Esophagus squamous epithelium (tissue), 5 donors: Measurements from ENCODE around the gene ASF1A. TPM values are rescaled to one million over a fixed set of nuclear protein-coding genes. Genes with fewer than 3 reads are reported as not detected.

Experiments used
- DNase-seq: peaks from one replicate; lab custom pipeline; 2025; lab: John Stamatoyannopoulos, UW
- H3K27ac ChIP-seq, 4 donors: fragments of 200-600 bp; sonication (generic); one replicate each; pipeline ENCODE4 v1.5.1; 2016 to 2019; ENCODE audit warnings: mild to moderate bottlenecking in 1 of 4
- H3K27me3 ChIP-seq, 4 donors: fragments of 200-600 bp; sonication (generic); 1 replicate in 3 of 4; 2 replicates in 1 of 4; pipeline versions ENCODE4 v1.5.1 to v1.6.0; 2017 to 2021; ENCODE audit warnings: antibody characterized with exemption in 1 of 4
- H3K36me3 ChIP-seq, 3 donors: fragments of 200-600 bp; sonication (generic); one replicate each; pipeline ENCODE4 v1.5.1; 2016 to 2019
- H3K4me1 ChIP-seq, 3 donors: fragments of 200-600 bp; sonication (generic); one replicate each; pipeline ENCODE4 v1.5.1; 2017 to 2019
- H3K4me3 ChIP-seq, 4 donors: fragments of 200-600 bp; sonication (generic); 1 replicate in 3 of 4; 2 replicates in 1 of 4; pipeline ENCODE4 v1.5.1; 2016 to 2019; ENCODE audit warnings: mild to moderate bottlenecking in 2 of 4, moderate library complexity in 1 of 4
- H3K9me3 ChIP-seq, 3 donors: fragments of 200-600 bp; sonication (generic); one replicate each; pipeline ENCODE4 v1.5.1; 2016 to 2019
- POLR2A ChIP-seq, 4 donors: fragments of 450-650 bp; IDR thresholded peaks; one replicate each; pipeline ENCODE4 v1.6.1; 2017; ENCODE audit warnings: antibody characterized with exemption in 4 of 4, mild to moderate bottlenecking in 4 of 4, moderate library complexity in 3 of 4
- WGBS, 2 donors: methylation state at CpG; one replicate each; pipeline ENCODE4 v1.1.5; 2018; 5-methylcytosine and 5-hydroxymethylcytosine counted together
- intact Hi-C: fragments of 100-400 bp; cut with DNase I; formaldehyde crosslinking; loops from one replicate; pipeline ENCODE4 v1.15.0; 2022
- total RNA-seq, 4 donors: library from RNA; depleted of rRNA; stranded (reverse); fragments of >200 nt; gene quantifications; one replicate each; pipeline ENCODE4 v1.1.0, GENCODE V29; 2016
- TF ChIP-seq, protein P1 (sequence below), 6 experiments: fragments of 450-650 bp in 4 of 6; fragments of 200-600 bp in 2 of 6; sonication (generic) in 2 of 6; IDR thresholded peaks; one replicate each; pipeline ENCODE4 v1.5.1; 2016 to 2019; ENCODE audit warnings: antibody characterized with exemption in 6 of 6, mild to moderate bottlenecking in 4 of 6, moderate library complexity in 4 of 6
- donor health status: DM: yes; HTN: yes; CAD: no.

Gene ASF1A
- total RNA-seq, 4 donors from 2014 or later, result 10.0 to 16.5 (median 11.9) TPM

DNA sequence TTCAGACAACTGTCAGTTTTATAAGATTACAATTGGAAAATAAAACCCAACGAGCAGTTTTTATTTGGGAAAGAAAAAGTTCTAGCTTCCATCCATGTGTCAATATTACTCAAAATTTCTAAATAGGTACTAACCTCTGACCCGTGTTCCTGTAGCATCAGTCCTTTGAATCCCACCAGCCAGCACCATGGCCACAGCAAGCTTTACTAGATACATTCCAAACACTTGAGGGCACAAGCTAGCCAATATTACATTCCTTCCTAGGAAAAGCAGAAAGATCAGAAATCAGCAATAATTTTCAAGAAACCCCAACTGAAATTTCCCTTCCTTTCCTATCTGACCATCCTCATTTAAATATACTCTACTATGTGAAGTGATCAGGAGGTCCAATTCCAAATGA is 19.2 kb downstream of the ASF1A start:
- intact Hi-C loops, result no loop called here
- no peaks in the 10 kb centered on the region for H3K9me3 ChIP-seq
- no peak for DNase-seq
- no peak overlapping the region for H3K27ac ChIP-seq
- peaks cover 4 to 96% (median 20%) of the 10 kb centered on the region in 3 donors for H3K36me3 ChIP-seq
- no peaks in the 10 kb centered on the region for H3K4me1 ChIP-seq
- 70 to 85% methylated on average over 2 of the region's 2 CpGs for WGBS, 2 donors
- TF ChIP-seq, protein P1, sequence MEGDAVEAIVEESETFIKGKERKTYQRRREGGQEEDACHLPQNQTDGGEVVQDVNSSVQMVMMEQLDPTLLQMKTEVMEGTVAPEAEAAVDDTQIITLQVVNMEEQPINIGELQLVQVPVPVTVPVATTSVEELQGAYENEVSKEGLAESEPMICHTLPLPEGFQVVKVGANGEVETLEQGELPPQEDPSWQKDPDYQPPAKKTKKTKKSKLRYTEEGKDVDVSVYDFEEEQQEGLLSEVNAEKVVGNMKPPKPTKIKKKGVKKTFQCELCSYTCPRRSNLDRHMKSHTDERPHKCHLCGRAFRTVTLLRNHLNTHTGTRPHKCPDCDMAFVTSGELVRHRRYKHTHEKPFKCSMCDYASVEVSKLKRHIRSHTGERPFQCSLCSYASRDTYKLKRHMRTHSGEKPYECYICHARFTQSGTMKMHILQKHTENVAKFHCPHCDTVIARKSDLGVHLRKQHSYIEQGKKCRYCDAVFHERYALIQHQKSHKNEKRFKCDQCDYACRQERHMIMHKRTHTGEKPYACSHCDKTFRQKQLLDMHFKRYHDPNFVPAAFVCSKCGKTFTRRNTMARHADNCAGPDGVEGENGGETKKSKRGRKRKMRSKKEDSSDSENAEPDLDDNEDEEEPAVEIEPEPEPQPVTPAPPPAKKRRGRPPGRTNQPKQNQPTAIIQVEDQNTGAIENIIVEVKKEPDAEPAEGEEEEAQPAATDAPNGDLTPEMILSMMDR (IDR thresholded peaks at IDR 0.05), result no peak
- no peak for TF ChIP-seq POLR2A (IDR thresholded peaks at IDR 0.05)
- no peak overlapping the region for H3K4me3 ChIP-seq
- H3K27me3 ChIP-seq, result no peaks in the 10 kb centered on the region

DNA sequence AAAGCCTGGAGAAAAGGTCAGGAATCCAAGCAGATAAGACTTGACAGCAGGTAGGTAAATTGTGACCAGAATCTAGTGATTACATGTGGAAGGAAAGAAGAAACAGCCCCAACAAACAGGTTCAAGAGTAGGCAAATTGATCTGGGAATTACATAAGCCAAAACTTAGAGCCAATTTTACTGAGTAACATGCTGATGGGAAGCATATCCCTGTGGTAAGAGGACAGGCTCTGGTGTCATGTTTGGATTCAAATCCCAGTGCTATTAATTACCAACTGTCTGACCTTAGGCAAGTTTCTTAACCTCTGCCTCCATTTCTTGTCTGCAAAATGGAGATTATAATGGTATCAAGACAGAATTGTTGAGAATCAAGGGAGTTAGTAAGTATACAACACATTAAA is 20.6 kb downstream of the ASF1A start:
- H3K9me3 ChIP-seq, result no peaks in the 10 kb centered on the region
- intact Hi-C loops, result no loop called here
- TF ChIP-seq POLR2A (IDR thresholded peaks at IDR 0.05), result no peak
- TF ChIP-seq, protein P1 (IDR thresholded peaks at IDR 0.05), result no peak
- DNase-seq, result no peak
- no peak overlapping the region for H3K27ac ChIP-seq
- H3K4me3 ChIP-seq, result no peak overlapping the region
- H3K27me3 ChIP-seq, result no peaks in the 10 kb centered on the region
- peaks cover 4 to 95% (median 18%) of the 10 kb centered on the region in 3 donors for H3K36me3 ChIP-seq
- no peaks in the 10 kb centered on the region for H3K4me1 ChIP-seq

DNA sequence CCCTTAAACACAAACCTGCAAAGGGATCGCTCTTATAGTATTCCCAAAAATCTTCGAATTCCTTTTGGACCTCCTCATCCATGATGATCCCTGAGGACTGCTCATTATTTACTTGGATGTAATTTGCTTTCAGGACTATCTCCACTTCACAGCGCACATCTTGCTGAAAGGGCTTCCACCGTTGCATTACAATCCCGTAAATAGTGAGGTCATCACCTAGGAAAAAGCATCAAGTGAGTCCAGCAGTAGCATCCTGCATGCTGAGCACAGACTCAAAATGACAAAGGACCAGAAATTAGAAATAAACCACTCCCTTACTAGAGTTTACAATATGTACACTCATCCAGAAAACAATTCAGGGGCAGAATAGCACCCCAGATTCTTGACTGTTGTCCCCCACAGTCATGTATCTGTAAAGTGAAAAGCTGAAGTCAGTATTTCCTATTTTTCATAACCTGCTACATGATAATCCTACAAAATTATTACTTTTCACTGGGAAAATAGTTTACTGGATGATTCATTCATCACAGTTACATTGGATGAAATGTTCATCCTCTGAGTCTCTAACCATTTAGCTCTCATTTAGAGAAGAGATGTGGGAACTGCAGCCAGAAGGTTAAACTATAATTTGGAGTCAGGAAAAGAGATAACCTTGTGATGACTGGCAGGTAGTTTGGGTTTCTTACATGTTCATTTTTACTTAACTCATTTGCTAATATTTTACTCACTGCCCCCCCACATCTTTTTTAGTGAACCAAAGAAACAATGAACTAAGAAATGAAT is 23.8 kb downstream of the ASF1A start:
- no peak for DNase-seq
- Histone ChIP-seq H3K27ac (no peak overlapping the region), H3K4me1 (no peaks in the 10 kb centered on the region), H3K27me3 (no peaks in the 10 kb centered on the region), H3K36me3 (peaks cover 3 to 95% (median 4%) of the 10 kb centered on the region in 3 donors), H3K4me3 (no peak overlapping the region), H3K9me3 (no peaks in the 10 kb centered on the region)
- intact Hi-C loops, result no loop called here
- WGBS, 2 donors, result 90 to 94% methylated on average over 5 of the region's 5 CpGs
- TF ChIP-seq, protein P1 (IDR thresholded peaks at IDR 0.05), result no peak
- no peak for TF ChIP-seq POLR2A (IDR thresholded peaks at IDR 0.05)

DNA sequence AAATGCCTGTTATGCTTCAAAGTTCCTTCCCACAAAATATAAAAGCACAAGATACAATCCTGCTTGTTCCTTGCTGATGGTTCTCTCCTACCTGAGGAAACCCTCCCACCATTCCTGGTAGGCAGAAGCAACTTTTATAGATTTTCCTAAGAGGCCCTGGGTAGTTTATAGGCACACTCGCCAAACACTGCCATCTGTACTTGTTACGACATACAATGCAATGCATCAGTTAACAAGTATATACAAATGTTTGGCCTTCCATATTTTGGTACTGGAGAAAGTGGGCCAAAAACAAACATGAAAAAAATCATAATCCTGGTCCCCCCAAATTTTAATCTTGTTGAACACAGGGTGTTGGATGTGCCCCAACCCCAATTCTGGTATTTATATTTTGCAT is 24.4 kb downstream of the ASF1A start:
- Histone ChIP-seq H3K9me3 (no peaks in the 10 kb centered on the region), H3K4me3 (no peak overlapping the region), H3K4me1 (no peaks in the 10 kb centered on the region), H3K36me3 (peaks cover 4 to 95% (median 7%) of the 10 kb centered on the region in 3 donors), H3K27me3 (no peaks in the 10 kb centered on the region), H3K27ac (no peak overlapping the region)
- DNase-seq, result no peak
- WGBS, 2 donors, result 79 to 90% methylated on average over 2 of the region's 2 CpGs
- TF ChIP-seq, protein P1 (IDR thresholded peaks at IDR 0.05), result no peak
- TF ChIP-seq POLR2A (IDR thresholded peaks at IDR 0.05), result no peak
- intact Hi-C loops, result no loop called here

DNA sequence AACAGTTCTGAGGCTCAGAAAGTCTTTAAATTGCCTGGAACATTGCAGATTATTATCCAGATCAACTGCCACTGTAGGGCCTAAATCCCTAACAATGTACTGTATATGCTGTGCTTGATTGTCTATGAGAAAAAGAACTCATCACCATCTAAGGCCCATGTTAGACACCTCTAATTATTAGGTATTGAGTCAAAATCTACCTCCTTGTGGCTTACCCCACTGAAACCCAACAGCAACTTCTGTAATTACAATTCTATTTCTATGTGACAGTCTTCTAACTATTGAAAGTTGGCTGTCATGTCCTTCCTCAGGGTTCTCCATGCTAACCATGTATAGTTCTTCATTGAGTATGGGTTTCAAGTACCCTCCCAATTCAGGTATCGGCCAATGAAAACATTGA is 27.1 kb downstream of the ASF1A start:
- Histone ChIP-seq H3K36me3 (peaks cover 0 to 93% (median 13%) of the 10 kb centered on the region in 3 donors), H3K27ac (no peak overlapping the region), H3K4me1 (no peaks in the 10 kb centered on the region), H3K9me3 (no peaks in the 10 kb centered on the region), H3K27me3 (no peaks in the 10 kb centered on the region), H3K4me3 (no peak overlapping the region)
- 100% methylated on average over 1 of the region's 1 CpG for WGBS, 2 donors
- intact Hi-C loops, result no loop called here
- no peak for TF ChIP-seq POLR2A (IDR thresholded peaks at IDR 0.05)
- TF ChIP-seq, protein P1 (IDR thresholded peaks at IDR 0.05), result no peak
- DNase-seq, result no peak
